Keratinocyte (primary cell): ENCODE data around the gene FOCAD. TPM values are rescaled to one million over a fixed set of nuclear protein-coding genes. Genes with fewer than 3 reads are reported as not detected.

Source experiments
- DNase-seq: peaks from one replicate; pipeline ENCODE4 v3.0.0-alpha.2; 2011; ENCODE audit warnings: low read depth, missing footprints, low spot score
- FAIRE-seq: peaks from 2 replicates; lab custom pipeline; 2011; peaks lifted over from hg19 to GRCh38; lab: Jason Lieb, UNC
- H2AFZ ChIP-seq: 2 replicates; pipeline ENCODE4 v1.6.0; 2012; ENCODE audit warnings: low read length, control low read depth, inconsistent platforms; ENCODE audit not compliant: control insufficient read depth
- H3K27ac ChIP-seq: 2 replicates; pipeline ENCODE4 v1.5.1; 2011; ENCODE audit warnings: low read length; ENCODE audit not compliant: control insufficient read depth, insufficient read depth
- H3K27me3 ChIP-seq: 3 replicates; pipeline ENCODE4 v1.6.0; 2011; ENCODE audit warnings: low read length; ENCODE audit not compliant: control insufficient read depth, insufficient read depth; ENCODE audit errors: extremely low read depth
- H3K36me3 ChIP-seq, 2 experiments: 2 replicates in 1 of 2; 3 replicates in 1 of 2; pipeline ENCODE4 v1.5.1; 2011; ENCODE audit warnings: low read length in 2 of 2, mild to moderate bottlenecking in 1 of 2; ENCODE audit not compliant: control insufficient read depth in 2 of 2, insufficient read depth in 2 of 2; ENCODE audit errors: extremely low read depth in 1 of 2
- H3K4me1 ChIP-seq: 3 replicates; pipeline ENCODE4 v1.5.1; 2011; ENCODE audit warnings: low read length; ENCODE audit not compliant: control insufficient read depth, insufficient read depth; ENCODE audit errors: extremely low read depth
- H3K4me2 ChIP-seq: 3 replicates; pipeline ENCODE4 v1.6.0; 2011; ENCODE audit warnings: low read depth, low read length; ENCODE audit not compliant: control insufficient read depth, insufficient read depth; ENCODE audit errors: extremely low read depth
- H3K4me3 ChIP-seq, 3 experiments: fragments of 200-600 bp in 1 of 3; sonication (generic) in 1 of 3; 2 replicates in 2 of 3; 3 replicates in 1 of 3; pipeline ENCODE4 v1.5.1; 2011 to 2016; ENCODE audit warnings: low read length in 3 of 3, mild to moderate bottlenecking in 3 of 3, control low read depth in 2 of 3, inconsistent platforms in 1 of 3, low read depth in 1 of 3, mixed read lengths in 1 of 3, mixed run types in 1 of 3, moderate library complexity in 1 of 3; ENCODE audit not compliant: control insufficient read depth in 2 of 3, insufficient read depth in 2 of 3; ENCODE audit errors: extremely low read depth in 1 of 3
- H3K79me2 ChIP-seq: 2 replicates; pipeline ENCODE4 v1.6.0; 2012; ENCODE audit warnings: low read length; ENCODE audit not compliant: control insufficient read depth, insufficient read depth
- H3K9ac ChIP-seq: 3 replicates; pipeline ENCODE4 v1.6.0; 2011; ENCODE audit warnings: low read length; ENCODE audit not compliant: control insufficient read depth, insufficient read depth; ENCODE audit errors: extremely low read depth
- H3K9me1 ChIP-seq: 3 replicates; pipeline ENCODE4 v1.6.0; 2011; ENCODE audit warnings: low read length; ENCODE audit not compliant: control insufficient read depth, insufficient read depth; ENCODE audit errors: extremely low read depth
- H3K9me3 ChIP-seq: 2 replicates; pipeline ENCODE4 v1.5.1; 2012; ENCODE audit warnings: low read depth, low read length; ENCODE audit not compliant: control insufficient read depth
- H4K20me1 ChIP-seq: 3 replicates; pipeline ENCODE4 v1.6.0; 2011; ENCODE audit warnings: low read length; ENCODE audit not compliant: control insufficient read depth, insufficient read depth; ENCODE audit errors: extremely low read depth
- CTCF ChIP-seq, 3 experiments: IDR thresholded peaks in 1 of 3; conservative IDR thresholded peaks in 1 of 3; optimal IDR thresholded peaks in 1 of 3; 2 replicates in 2 of 3; 3 replicates in 1 of 3; pipeline versions ENCODE3 to v1.5.1; 2011; ENCODE audit warnings: low read length in 3 of 3, mild to moderate bottlenecking in 3 of 3, moderate library complexity in 2 of 3, control low read depth in 1 of 3, inconsistent platforms in 1 of 3; ENCODE audit not compliant: insufficient read depth in 2 of 3; ENCODE audit errors: extremely low read depth in 1 of 3
- EZH2 ChIP-seq: IDR thresholded peaks from one replicate; pipeline ENCODE4 v1.6.1; 2012; ENCODE audit warnings: inconsistent platforms, mild to moderate bottlenecking, low read length, moderate library complexity
- dilution Hi-C: fragments of 300-500 bp; cut with MboI; formaldehyde crosslinking; loops from one replicate; pipeline ENCODE4 v1.7.0; 2020; ENCODE audit warnings: low sequenced_read_pairs; ENCODE audit not compliant: extremely low pct_ligation_motif_present
- polyA plus RNA-seq, 5 experiments: library from polyadenylated mRNA; depleted of rRNA in 3 of 5; stranded (reverse) in 3 of 5; stranded (forward) in 1 of 5; unstranded in 1 of 5; fragments of >200 nt; gene quantifications; 1 replicate in 1 of 5; 2 replicates in 3 of 5; 3 replicates in 1 of 5; pipeline versions ENCODE4 v1.2.1 to v1.2.3, GENCODE V29; 2011 to 2012; ENCODE audit warnings: missing spikeins in 2 of 5, low read depth in 1 of 5, low replicate concordance in 1 of 5

Gene FOCAD
- polyA plus RNA-seq, 1 donor (not counting 4 experiments of a cell fraction or from before 2014, with no cell fraction given) = 33.1 TPM

DNA sequence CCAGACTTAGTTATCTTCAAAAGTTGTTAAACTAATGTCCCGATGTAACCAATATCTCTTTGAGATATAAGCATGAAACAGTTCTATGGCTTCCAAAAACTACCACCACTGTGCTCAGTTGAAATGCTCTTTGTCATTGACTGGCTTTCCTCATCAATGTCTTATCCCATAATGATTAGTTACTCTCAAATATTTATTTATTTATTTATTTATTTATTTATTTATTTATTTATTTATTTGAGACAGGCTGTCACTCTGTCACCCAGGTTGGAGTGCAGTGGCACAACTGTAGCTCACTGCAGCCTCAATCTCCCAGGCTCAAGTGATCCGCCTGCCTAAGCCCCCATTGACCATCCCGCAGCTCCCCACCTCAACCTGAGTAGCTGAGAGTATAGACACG is 33.7 kb upstream of the FOCAD start:
- FAIRE-seq (no peak), DNase-seq (no peak)
- dilution Hi-C loops = no loop called here

DNA sequence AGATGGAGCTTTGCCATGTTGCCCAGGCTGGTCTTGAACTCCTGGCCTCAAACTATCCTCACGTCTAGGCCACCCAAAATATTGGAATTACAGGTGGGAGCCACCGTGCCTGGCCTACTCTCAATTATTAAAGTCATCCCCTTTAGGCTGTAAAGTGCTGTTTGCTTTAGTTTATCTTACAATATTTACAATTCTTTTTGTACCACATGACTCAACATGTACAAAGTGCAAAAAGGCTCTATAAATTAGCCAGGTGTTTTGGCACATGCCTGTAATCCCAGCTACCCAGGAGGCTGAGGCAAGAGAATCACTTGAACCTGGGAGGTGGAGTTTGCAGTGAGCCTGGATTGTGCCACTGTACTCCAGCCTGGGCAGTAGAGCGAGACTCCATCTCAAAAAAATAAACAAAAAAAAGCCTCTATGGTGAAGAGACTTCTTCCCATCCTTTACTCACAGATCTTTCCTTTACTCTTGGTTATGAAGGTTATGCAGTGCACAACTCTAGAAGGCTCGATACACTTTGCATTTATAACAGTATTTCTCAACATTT is 33.2 kb upstream of the FOCAD start:
- Histone ChIP-seq H3K4me2 (no peak overlapping the region), H3K9ac (no peak overlapping the region), H4K20me1 (no peaks in the 10 kb centered on the region), H3K36me3 (no peaks in the 10 kb centered on the region), H2AFZ (no peak overlapping the region), H3K27me3 (no peaks in the 10 kb centered on the region), H3K27ac (no peak overlapping the region), H3K9me3 (no peaks in the 10 kb centered on the region), H3K9me1 (no peaks in the 10 kb centered on the region), H3K79me2 (no peaks in the 10 kb centered on the region), H3K4me3 (no peak overlapping the region), H3K4me1 (no peaks in the 10 kb centered on the region)
- DNase-seq = no peak
- TF ChIP-seq CTCF (optimal IDR thresholded peaks at IDR 0.05 in 1 of 3, IDR thresholded peaks at IDR 0.05 in 1 of 3, conservative IDR thresholded peaks at IDR 0.05 in 1 of 3; ENCODE audit: extremely low read depth in 1 of 3, insufficient read depth in 2 of 3, low read length in 3 of 3) (no peak), EZH2 (no peak)
- FAIRE-seq = no peak
- dilution Hi-C loops = no loop called here

More for the DNA sequence above, 33.7 kb upstream of the FOCAD start:
- Histone ChIP-seq H3K9me3 (no peaks in the 10 kb centered on the region), H3K4me1 (no peaks in the 10 kb centered on the region), H4K20me1 (no peaks in the 10 kb centered on the region), H3K27me3 (no peaks in the 10 kb centered on the region), H2AFZ (no peak overlapping the region), H3K4me2 (no peak overlapping the region), H3K79me2 (no peaks in the 10 kb centered on the region), H3K27ac (no peak overlapping the region), H3K9me1 (no peaks in the 10 kb centered on the region), H3K36me3 (no peaks in the 10 kb centered on the region), H3K4me3 (no peak overlapping the region), H3K9ac (no peak overlapping the region)
- TF ChIP-seq EZH2 (no peak), CTCF (optimal IDR thresholded peaks at IDR 0.05 in 1 of 3, IDR thresholded peaks at IDR 0.05 in 1 of 3, conservative IDR thresholded peaks at IDR 0.05 in 1 of 3; ENCODE audit: extremely low read depth in 1 of 3, insufficient read depth in 2 of 3, low read length in 3 of 3) (no peak)
